ENCODE measurements around the gene PDE10A. TPM values are rescaled to one million over a fixed set of nuclear protein-coding genes. Genes with fewer than 3 reads are reported as not detected.

PDE10A gene
- total and polyA plus RNA-seq, 2 of the 8 experiments (the other 6 are each of a cell fraction or from before 2014, with no cell fraction given), result 1.1 to 2.4 TPM

- no peak overlapping the region for H3K56ac ChIP-seq (replicated peaks; ENCODE audit: insufficient read length, low read depth, low read length)
- no peaks in the 10 kb centered on the region for H3K36me3 ChIP-seq (ENCODE audit: control insufficient read depth in 2 of 4, insufficient read depth in 4 of 4, low read length in 3 of 4)
- H2BK15ac ChIP-seq (ENCODE audit: low read length), result no peak overlapping the region
- no peak overlapping the region for H2BK12ac ChIP-seq (ENCODE audit: low read depth, low read length)
- no peaks in the 10 kb centered on the region for H3K27me3 ChIP-seq (replicated peaks in 1 of 4; ENCODE audit: control insufficient read depth in 3 of 4, extremely low read depth in 1 of 4, insufficient read depth in 3 of 4, low read length in 3 of 4)
- CTCF ChIA-PET (ENCODE audit: partially characterized antibody), result no interaction called here
- H3K23me2 ChIP-seq (ENCODE audit: low read depth, low read length), result no peaks in the 10 kb centered on the region; the same call in 1 of the 2 replicates
- no peaks in the 10 kb centered on the region for H4K20me1 ChIP-seq (replicated peaks in 1 of 2; ENCODE audit: control insufficient read depth in 1 of 2, insufficient read depth in 2 of 2, low read length in 2 of 2)
- H2BK5ac ChIP-seq (ENCODE audit: low read depth, low read length), result no peak overlapping the region
- no peak overlapping the region for H3K18ac ChIP-seq (ENCODE audit: extremely low read depth, low read length)
- FAIRE-seq, result no peak
- H3K14ac ChIP-seq (ENCODE audit: insufficient read length), result no peak overlapping the region
- no peak overlapping the region for H4K91ac ChIP-seq (replicated peaks; ENCODE audit: insufficient read length, low read length)
- no peaks in the 10 kb centered on the region for H3K79me1 ChIP-seq (ENCODE audit: low read depth, low read length)
- no peaks in the 10 kb centered on the region for H3K9me3 ChIP-seq (ENCODE audit: insufficient read depth in 2 of 2, low read depth in 1 of 2, low read length in 1 of 2)
- H3K23ac ChIP-seq (ENCODE audit: insufficient read length), result no peak overlapping the region
- no peak overlapping the region for H4K8ac ChIP-seq (ENCODE audit: extremely low read depth, insufficient read depth, low read length)
- no peak overlapping the region for H3K27ac ChIP-seq (ENCODE audit: low read depth, low read length)
- H3K4me1 ChIP-seq (replicated peaks in 1 of 4; ENCODE audit: control insufficient read depth in 3 of 4, insufficient read depth in 4 of 4, low read length in 3 of 4), result no peaks in the 10 kb centered on the region
- H3K4me3 ChIP-seq (ENCODE audit: extremely low read depth in 1 of 4, insufficient read depth in 2 of 4, low read depth in 3 of 4, low read length in 4 of 4), result no peak overlapping the region
- WGBS, 2 experiments (ENCODE audit: extremely low coverage in 1 of 2, insufficient coverage in 1 of 2, insufficient read length in 1 of 2, insufficient replicate concordance in 2 of 2, low coverage in 1 of 2, low lambda C conversion rate in 2 of 2, missing lambda C conversion rate in 1 of 2), result 98% methylated on average over 4 of the region's 4 CpGs; no CpG with 5 or more reads in 1 of the 2 experiments
- H4K5ac ChIP-seq (ENCODE audit: insufficient read length, low read depth, low read length), result no peak overlapping the region
- no peak overlapping the region for H2AFZ ChIP-seq (ENCODE audit: low read length)
- H3K4me2 ChIP-seq (ENCODE audit: insufficient read depth in 1 of 2, low read depth in 2 of 2, low read length in 2 of 2), result no peak overlapping the region
- no peak overlapping the region for H2BK120ac ChIP-seq (replicated peaks; ENCODE audit: low read depth, low read length)
- DNase-seq (ENCODE audit: low read depth in 1 of 2, low spot score in 2 of 2), result no peak
- H3K4ac ChIP-seq (replicated peaks; ENCODE audit: insufficient read length, low read depth, low read length), result no peak overlapping the region
- POLR2A ChIA-PET (ENCODE audit: partially characterized antibody), result no interaction called here
- H2BK20ac ChIP-seq (ENCODE audit: low read length), result no peak overlapping the region
- H2AK5ac ChIP-seq (ENCODE audit: low read depth, low read length), result no peak overlapping the region
- H3K79me2 ChIP-seq (ENCODE audit: control insufficient read depth in 1 of 2, insufficient read depth in 2 of 2, low read length in 2 of 2), result no peaks in the 10 kb centered on the region
- H3K9ac ChIP-seq (replicated peaks in 1 of 4; ENCODE audit: extremely low read depth in 1 of 4, low read depth in 3 of 4, low read length in 3 of 4), result no peak overlapping the region
- TF ChIP-seq RXRA (IDR thresholded peaks at IDR 0.05; ENCODE audit: insufficient read depth, low read depth, low read length), result no peak
- no peak for TF ChIP-seq ATF3 (IDR thresholded peaks at IDR 0.05; ENCODE audit: insufficient read depth, low read depth, low read length)
- no peak for TF ChIP-seq TAF7 (optimal IDR thresholded peaks at IDR 0.05; ENCODE audit: borderline replicate concordance, low read depth, low read length)
- no peak for TF ChIP-seq SRF (IDR thresholded peaks at IDR 0.05; ENCODE audit: low read depth, low read length)
These were observed 165.6 kb downstream of the PDE10A start for GRCh38 chr6:165497472-165497871.
